ENCODE results near the gene UBE2D3.

DNA sequence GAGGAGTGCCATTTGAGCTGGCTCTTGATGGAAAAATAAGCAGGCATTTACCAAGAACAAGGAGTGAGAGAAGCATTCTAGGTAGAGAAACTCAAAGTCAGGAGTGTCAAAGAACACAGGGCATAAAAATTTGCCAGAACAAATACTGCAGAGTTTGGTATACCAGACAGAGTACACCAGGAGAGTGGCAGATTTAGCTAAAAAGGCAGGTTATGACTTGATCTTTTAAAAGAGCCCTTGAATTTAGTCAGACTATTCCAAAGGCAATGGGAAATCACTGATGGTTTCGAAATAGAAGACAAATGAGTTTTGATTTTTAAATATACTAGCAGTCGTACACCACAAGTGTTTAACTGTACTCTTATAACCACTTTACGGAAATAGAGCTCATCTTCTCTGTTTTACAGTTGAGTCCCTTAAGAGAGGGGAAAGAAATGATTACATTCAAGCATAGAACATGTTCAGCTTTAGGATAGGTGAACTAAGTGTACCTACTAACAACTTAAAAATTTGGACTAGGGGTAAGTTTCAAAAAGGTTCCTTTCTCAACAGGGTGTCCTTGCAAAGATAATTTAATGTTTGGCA, 10.2 kb downstream of the UBE2D3 start:
- no peak for TF ChIP-seq POLR2A (IDR thresholded peaks at IDR 0.05)
- TF ChIP-seq, protein P1, sequence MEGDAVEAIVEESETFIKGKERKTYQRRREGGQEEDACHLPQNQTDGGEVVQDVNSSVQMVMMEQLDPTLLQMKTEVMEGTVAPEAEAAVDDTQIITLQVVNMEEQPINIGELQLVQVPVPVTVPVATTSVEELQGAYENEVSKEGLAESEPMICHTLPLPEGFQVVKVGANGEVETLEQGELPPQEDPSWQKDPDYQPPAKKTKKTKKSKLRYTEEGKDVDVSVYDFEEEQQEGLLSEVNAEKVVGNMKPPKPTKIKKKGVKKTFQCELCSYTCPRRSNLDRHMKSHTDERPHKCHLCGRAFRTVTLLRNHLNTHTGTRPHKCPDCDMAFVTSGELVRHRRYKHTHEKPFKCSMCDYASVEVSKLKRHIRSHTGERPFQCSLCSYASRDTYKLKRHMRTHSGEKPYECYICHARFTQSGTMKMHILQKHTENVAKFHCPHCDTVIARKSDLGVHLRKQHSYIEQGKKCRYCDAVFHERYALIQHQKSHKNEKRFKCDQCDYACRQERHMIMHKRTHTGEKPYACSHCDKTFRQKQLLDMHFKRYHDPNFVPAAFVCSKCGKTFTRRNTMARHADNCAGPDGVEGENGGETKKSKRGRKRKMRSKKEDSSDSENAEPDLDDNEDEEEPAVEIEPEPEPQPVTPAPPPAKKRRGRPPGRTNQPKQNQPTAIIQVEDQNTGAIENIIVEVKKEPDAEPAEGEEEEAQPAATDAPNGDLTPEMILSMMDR (IDR thresholded peaks at IDR 0.05): no peak

Data from right lobe of liver (tissue), 4 donors.